Gastroesophageal sphincter (tissue), 4 donors: ENCODE measurements around the gene IRX4. TPM values are rescaled to one million over a fixed set of nuclear protein-coding genes. Genes with fewer than 3 reads are reported as not detected.

Source experiments
- ATAC-seq: fragments of 150-250 bp; one replicate; pipeline ENCODE4 v1.9.1; 2016; ENCODE audit warnings: mild to moderate bottlenecking, moderate library complexity
- H3K27ac ChIP-seq, 4 donors: fragments of 200-600 bp; sonication (generic) in 3 of 4; 1 replicate in 3 of 4; 2 replicates in 1 of 4; pipeline ENCODE4 v1.5.1; 2016 to 2019
- H3K27me3 ChIP-seq: fragments of 200-600 bp; sonication (generic); one replicate; pipeline ENCODE4 v1.5.1; 2019
- H3K36me3 ChIP-seq, 2 donors: fragments of 200-600 bp; sonication (generic); one replicate each; pipeline ENCODE4 v1.5.1; 2019; ENCODE audit warnings: control low read depth in 1 of 2
- H3K4me1 ChIP-seq, 3 donors: fragments of 200-600 bp; sonication (generic); 1 replicate in 2 of 3; 2 replicates in 1 of 3; pipeline ENCODE4 v1.5.1; 2016 to 2019; ENCODE audit warnings: control low read depth in 2 of 3
- H3K4me3 ChIP-seq, 2 donors: fragments of 200-600 bp; sonication (generic); one replicate each; pipeline ENCODE4 v1.5.1; 2019; ENCODE audit warnings: mild to moderate bottlenecking in 1 of 2, moderate library complexity in 1 of 2
- H3K9me3 ChIP-seq, 3 donors: fragments of 200-600 bp; sonication (generic); one replicate each; pipeline ENCODE4 v1.5.1; 2017 to 2019; ENCODE audit warnings: control low read depth in 2 of 3
- EP300 ChIP-seq: sonication (generic); formaldehyde crosslinking; IDR thresholded peaks from one replicate; pipeline ENCODE4 v1.6.1; 2017; ENCODE audit warnings: antibody characterized with exemption, mild to moderate bottlenecking
- POLR2A ChIP-seq, 2 donors: fragments of 450-650 bp; IDR thresholded peaks; one replicate each; pipeline ENCODE4 v1.6.1; 2017; ENCODE audit warnings: antibody characterized with exemption in 2 of 2, mild to moderate bottlenecking in 2 of 2, moderate library complexity in 1 of 2
- POLR2AphosphoS5 ChIP-seq: sonication (generic); formaldehyde crosslinking; IDR thresholded peaks from one replicate; pipeline ENCODE4 v1.6.1; 2017; ENCODE audit warnings: antibody characterized with exemption
- WGBS, 2 donors: methylation state at CpG; one replicate each; pipeline ENCODE4 v1.1.5; 2018; ENCODE audit warnings: low coverage in 1 of 2; 5-methylcytosine and 5-hydroxymethylcytosine counted together
- total RNA-seq, 4 donors: library from RNA; depleted of rRNA; stranded (reverse); fragments of >200 nt; gene quantifications; one replicate each; pipeline ENCODE4 v1.1.0, GENCODE V29; 2016
- TF ChIP-seq, protein P1 (sequence below), 4 experiments: fragments of 200-600 bp in 2 of 4; fragments of 450-650 bp in 2 of 4; sonication (generic) in 1 of 4; IDR thresholded peaks; one replicate each; pipeline ENCODE4 v1.5.1; 2017 to 2019; ENCODE audit warnings: antibody characterized with exemption in 4 of 4, mild to moderate bottlenecking in 2 of 4, moderate library complexity in 2 of 4

IRX4 gene
- total RNA-seq, 4 donors from 2014 or later: 0.96 TPM; not detected in 3

GRCh38 chr5:1923766-1924165 is 41.0 kb upstream of the IRX4 start:
- no peaks in the 10 kb centered on the region for H3K36me3 ChIP-seq
- H3K27me3 ChIP-seq: peaks cover 67% of the 10 kb centered on the region
- H3K9me3 ChIP-seq: no peaks in the 10 kb centered on the region
- no peak overlapping the region for H3K27ac ChIP-seq
- TF ChIP-seq POLR2AphosphoS5 (no peak), POLR2A (IDR thresholded peaks at IDR 0.05) (no peak), EP300 (no peak)
- TF ChIP-seq, protein P1, sequence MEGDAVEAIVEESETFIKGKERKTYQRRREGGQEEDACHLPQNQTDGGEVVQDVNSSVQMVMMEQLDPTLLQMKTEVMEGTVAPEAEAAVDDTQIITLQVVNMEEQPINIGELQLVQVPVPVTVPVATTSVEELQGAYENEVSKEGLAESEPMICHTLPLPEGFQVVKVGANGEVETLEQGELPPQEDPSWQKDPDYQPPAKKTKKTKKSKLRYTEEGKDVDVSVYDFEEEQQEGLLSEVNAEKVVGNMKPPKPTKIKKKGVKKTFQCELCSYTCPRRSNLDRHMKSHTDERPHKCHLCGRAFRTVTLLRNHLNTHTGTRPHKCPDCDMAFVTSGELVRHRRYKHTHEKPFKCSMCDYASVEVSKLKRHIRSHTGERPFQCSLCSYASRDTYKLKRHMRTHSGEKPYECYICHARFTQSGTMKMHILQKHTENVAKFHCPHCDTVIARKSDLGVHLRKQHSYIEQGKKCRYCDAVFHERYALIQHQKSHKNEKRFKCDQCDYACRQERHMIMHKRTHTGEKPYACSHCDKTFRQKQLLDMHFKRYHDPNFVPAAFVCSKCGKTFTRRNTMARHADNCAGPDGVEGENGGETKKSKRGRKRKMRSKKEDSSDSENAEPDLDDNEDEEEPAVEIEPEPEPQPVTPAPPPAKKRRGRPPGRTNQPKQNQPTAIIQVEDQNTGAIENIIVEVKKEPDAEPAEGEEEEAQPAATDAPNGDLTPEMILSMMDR (IDR thresholded peaks at IDR 0.05): no peak
- ATAC-seq: no peak
- H3K4me3 ChIP-seq: no peak overlapping the region
- WGBS, 2 donors: 75 to 78% methylated on average over 7 to 9 of the region's 16 CpGs
- no peaks in the 10 kb centered on the region for H3K4me1 ChIP-seq

DNA sequence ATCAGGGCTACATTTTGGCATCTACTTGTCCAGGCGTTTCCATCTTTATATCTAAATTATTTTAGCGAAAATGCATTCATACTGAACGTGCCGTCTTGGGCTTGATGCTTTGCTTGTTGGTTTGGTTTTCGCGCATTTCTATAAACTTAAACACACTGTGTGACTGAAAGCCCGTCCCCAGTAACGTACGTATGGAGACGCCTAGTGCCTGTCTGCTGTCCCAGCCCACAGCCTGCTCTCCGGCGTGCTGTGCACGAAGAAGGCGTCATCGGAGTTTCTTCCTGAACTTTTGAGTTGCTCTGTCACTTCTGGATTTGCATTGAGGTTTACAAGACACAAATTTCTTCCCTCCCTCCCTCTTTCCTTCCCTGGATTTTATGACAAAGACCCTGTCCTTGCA is 40.6 kb upstream of the IRX4 start:
- H3K27me3 ChIP-seq: peaks cover 67% of the 10 kb centered on the region
- H3K36me3 ChIP-seq: no peaks in the 10 kb centered on the region
- TF ChIP-seq EP300: no peak
- TF ChIP-seq, protein P1 (IDR thresholded peaks at IDR 0.05): no peak
- no peak for TF ChIP-seq POLR2A (IDR thresholded peaks at IDR 0.05)
- H3K27ac ChIP-seq: no peak overlapping the region
- H3K4me1 ChIP-seq: no peaks in the 10 kb centered on the region
- 80% methylated on average over 14 to 15 of the region's 15 CpGs for WGBS, 2 donors
- no peak for ATAC-seq
- no peaks in the 10 kb centered on the region for H3K9me3 ChIP-seq
- H3K4me3 ChIP-seq: no peak overlapping the region

DNA sequence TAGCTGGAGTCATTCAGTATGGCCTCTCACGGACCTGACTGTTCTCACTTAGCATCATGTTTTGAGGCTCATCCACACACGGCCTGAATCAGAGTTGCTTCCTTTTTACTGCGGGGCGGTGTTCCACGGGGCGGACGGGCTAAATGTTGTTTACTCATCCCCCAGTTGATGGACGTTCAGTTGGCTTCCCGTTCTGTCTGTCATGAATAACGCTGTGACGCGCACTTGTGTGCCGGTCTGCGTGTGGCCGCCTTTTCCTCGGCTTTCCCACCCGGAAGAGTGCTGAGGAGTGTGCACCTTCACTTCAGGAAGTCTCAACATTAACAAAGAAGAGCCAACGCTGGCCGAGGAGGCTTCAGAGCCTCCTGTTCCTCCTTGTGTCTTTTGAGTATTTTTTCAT is 39.0 kb upstream of the IRX4 start:
- Histone ChIP-seq H3K4me3 (no peak overlapping the region), H3K27me3 (peaks cover 58% of the 10 kb centered on the region), H3K4me1 (no peaks in the 10 kb centered on the region), H3K27ac (no peak overlapping the region), H3K36me3 (no peaks in the 10 kb centered on the region), H3K9me3 (no peaks in the 10 kb centered on the region)
- WGBS, 2 donors: 81% methylated on average over 12 of the region's 19 CpGs; no CpG with 5 or more reads in 1 of the 2 donors
- ATAC-seq: no peak
- TF ChIP-seq, protein P1 (IDR thresholded peaks at IDR 0.05): no peak
- TF ChIP-seq POLR2A (IDR thresholded peaks at IDR 0.05) (no peak), EP300 (no peak), POLR2AphosphoS5 (no peak)

- TF ChIP-seq, protein P1 (IDR thresholded peaks at IDR 0.05): no peak
- TF ChIP-seq EP300 (no peak), POLR2A (IDR thresholded peaks at IDR 0.05) (no peak), POLR2AphosphoS5 (no peak)
- Histone ChIP-seq H3K27ac (no peak overlapping the region), H3K36me3 (no peaks in the 10 kb centered on the region), H3K9me3 (peaks cover 0 to 11% (median 0%) of the 10 kb centered on the region in 3 donors), H3K27me3 (peaks cover 59% of the 10 kb centered on the region), H3K4me3 (no peak overlapping the region), H3K4me1 (no peaks in the 10 kb centered on the region)
- 88% methylated on average over 4 of the region's 6 CpGs; no CpG with 5 or more reads in 1 of the 2 donors for WGBS, 2 donors
- ATAC-seq: no peak
Observed at GRCh38 chr5:1919750-1920149, 37.0 kb upstream of the IRX4 start.

DNA sequence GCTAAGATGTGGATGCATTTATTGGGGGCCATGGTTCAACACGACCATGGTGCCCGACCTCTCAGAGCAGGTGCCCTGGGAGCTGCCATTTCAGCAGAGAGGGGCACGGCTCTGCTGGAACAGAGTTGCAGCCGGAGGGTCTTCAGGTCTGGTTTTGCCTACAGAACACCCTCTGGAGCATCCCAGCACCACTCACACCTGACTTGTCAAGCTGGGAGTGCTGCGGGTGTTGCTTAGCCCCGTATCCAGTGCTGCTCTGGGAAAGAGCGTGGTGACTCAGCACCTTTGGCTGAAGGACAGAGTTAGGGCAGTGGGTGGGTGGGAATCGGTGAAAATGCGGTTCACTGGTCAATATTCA is 36.5 kb upstream of the IRX4 start:
- Histone ChIP-seq H3K4me1 (no peaks in the 10 kb centered on the region), H3K4me3 (no peak overlapping the region), H3K27ac (no peak overlapping the region), H3K36me3 (no peaks in the 10 kb centered on the region), H3K9me3 (peaks cover 0 to 17% (median 0%) of the 10 kb centered on the region in 3 donors), H3K27me3 (peaks cover 58% of the 10 kb centered on the region)
- TF ChIP-seq EP300: no peak
- TF ChIP-seq, protein P1 (IDR thresholded peaks at IDR 0.05): no peak
- TF ChIP-seq POLR2A (IDR thresholded peaks at IDR 0.05): no peak
- TF ChIP-seq POLR2AphosphoS5: no peak
- WGBS, 2 donors: 61 to 87% methylated on average over 3 to 4 of the region's 9 CpGs
- no peak for ATAC-seq
